Right lung (tissue), 5 donors: ENCODE measurements around the gene SUMO3. TPM values are rescaled to one million over a fixed set of nuclear protein-coding genes. Genes with fewer than 3 reads are reported as not detected.

ENCODE experiments used
- DNase-seq, 2 donors: peaks; one replicate each; pipeline ENCODE4 v3.0.0-alpha.2; 2013
- polyA plus RNA-seq, 5 donors: library from polyadenylated mRNA; unstranded; fragments of 120-200 nt; gene quantifications; one replicate each; pipeline versions ENCODE4 v1.2.1 to v1.2.3, GENCODE V29; 2013; ENCODE audit warnings: inconsistent platforms in 1 of 5, low replicate concordance in 1 of 5; ENCODE audit not compliant: insufficient read length in 5 of 5, insufficient read depth in 1 of 5

Gene SUMO3
- polyA plus RNA-seq, 5 donors = 116 to 138 (median 124) TPM

DNA sequence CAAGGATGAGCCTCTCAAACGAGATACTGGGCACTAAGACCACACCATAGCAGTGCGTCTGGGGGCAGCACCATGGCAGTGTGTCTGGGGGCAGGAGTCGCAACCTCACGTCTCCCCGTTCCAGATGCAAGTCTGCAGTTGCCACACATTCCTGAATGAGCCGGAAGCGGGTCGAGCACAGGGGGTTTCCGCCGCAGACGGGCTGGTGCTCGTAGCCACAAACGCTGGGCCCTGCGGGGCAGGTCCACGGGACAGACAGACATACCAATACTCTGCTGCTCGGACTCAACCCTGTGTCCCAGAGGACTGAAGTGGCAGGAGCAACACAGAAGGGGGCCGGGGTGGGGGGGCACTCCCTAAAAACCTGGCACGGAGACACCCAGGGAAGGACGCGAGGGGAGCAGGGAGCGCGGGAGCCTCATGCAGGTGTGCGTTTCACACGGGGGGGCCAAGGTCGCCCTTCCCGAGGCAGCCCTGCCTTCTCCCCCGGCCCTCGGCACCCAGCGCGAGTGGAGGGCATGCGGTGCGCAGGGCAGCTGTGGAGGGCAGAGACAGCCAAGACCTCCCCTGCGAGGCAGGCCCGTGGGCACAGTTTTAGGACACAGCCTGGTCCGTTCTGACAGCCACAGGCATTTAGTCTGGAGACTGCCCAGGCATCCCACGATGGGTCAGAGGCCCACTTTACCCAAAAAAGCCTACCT is 31.1 kb upstream of the SUMO3 start:
- no peak for DNase-seq

DNA sequence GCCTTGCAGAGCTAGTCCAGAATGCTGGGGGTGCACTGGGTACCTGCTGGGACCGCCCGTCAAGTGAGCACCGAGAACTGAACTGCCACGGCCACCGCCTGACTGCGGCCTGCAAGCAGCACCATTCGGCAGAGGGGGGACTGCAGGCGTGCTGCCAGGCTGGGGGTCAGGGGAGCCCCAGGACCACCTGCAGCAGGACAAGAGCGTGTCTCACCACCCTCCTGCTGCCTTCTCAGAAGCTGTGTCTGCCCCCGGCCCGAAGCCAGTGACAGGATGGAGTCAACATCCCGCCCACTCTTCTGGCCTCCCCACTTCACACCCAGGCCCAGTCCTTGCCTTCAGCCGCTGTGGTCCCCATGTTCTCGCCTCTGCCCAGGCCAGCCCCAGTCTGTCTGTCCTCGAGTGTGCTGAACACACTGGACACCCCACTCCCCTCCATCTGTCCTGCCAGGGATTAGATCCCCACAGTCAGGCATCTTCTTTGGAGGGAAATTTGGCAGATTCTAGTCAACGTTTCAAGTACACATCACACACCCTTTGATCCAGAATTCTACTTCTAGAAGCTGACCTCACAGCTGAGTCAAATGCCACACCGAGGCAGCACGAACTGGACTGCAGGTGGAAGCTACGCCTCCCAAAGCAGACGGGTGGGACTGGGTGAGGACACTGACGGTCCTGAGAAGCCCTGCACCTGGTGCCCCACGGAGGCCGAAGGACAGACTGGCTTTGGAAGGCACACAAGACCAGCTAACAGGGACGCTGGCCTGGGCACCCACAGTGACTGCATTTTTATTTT is 29.6 kb upstream of the SUMO3 start:
- DNase-seq = no peak

DNA sequence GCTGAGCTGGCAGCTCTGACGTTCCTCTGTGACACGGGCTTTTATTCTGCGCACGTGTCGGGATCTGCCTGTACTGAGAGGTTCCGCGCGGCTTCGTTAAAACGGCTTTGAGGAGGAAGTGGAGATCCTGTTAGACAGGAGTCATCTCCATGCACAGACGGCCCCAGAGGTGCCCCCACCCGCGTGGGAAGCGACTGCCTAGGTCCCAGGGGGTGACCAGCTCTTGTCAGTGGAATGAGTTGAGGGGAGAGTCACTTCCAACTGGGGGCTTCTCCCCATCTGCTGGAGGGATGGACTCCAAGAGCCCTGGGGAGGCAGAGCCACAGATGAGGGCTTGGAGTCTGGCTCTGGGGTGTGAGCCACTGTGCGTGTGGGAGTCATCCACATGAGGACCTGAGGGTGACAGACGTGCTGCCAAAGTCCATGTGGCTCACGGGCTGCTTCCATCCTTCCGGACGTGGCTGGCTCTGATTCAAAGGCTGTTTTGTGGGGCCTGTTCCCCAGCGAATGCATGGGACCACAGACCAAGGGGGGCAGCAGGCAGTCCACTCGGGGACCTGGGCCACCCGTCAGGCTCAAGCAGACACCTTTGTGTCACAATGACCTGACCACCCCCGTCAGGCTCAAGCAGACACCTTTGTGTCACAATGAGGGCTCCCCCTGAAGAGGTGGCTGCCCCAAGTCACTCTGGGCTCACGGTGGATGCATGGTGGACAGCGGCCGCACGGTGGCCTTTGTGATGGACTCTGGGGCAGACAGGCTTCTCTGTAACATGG is 28.8 kb upstream of the SUMO3 start:
- DNase-seq = peak in 1 of 2 donors; percentile 23

DNA sequence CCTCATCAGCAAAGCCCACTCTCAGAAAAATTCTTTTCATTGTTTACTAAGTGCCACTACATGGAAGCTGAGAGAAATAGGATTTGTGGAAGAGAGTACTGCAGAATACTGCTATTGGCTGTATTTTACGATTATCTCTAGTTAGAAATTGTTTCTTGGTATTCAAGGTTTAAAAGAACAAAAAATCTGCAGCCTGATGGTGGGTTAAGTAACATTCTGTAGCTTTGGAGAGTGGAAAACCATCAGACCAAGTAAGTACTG is 28.3 kb upstream of the SUMO3 start:
- peak in 1 of 2 donors; percentile 10 for DNase-seq

- peak; percentile 48 to 67 for DNase-seq
Observed at GRCh38 chr21:44845418-44846223, 27.8 kb upstream of the SUMO3 start.

DNA sequence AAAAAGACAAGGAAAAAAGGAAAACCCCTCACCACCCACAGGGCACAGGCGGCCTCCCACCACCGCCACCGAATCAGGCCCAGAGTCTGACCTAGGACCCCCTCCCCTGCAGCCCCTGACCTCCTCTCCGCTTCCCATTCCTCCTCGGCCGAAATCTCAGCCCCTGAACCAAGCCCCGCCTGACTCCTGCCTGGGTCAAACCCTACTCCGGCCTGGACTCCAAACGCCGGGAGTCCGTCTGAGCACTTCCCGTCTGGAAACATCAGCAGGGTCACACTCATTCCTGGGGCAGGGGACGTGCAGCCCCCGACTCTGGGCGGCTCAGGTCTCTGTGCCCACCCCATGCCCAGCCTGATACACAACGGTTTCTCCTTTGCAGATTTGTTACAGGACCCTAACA is 26.4 kb upstream of the SUMO3 start:
- DNase-seq = no peak

- no peak for DNase-seq
Observed at GRCh38 chr21:44842721-44843445, 25.0 kb upstream of the SUMO3 start.

DNA sequence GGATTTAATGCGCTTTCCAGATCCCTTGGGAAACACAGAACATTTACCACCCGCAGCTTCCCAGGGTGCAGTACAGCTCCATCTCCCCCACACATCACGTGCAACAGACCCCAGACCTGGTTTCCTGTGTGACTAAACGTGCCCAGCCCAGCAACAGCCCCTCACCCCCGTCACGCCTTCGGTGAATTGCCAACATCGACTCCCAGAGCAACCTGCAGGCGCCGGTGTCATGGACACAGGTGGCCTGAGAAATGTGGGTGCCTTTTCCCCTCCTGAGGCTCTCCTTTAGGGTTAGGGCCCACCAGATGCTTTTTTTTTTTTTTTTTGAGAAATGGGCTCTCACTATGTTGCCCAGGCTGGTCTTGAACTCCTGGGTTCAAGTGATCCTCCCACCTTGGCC is 24.2 kb upstream of the SUMO3 start:
- DNase-seq = no peak

GRCh38 chr21:44840771-44841170 is 22.9 kb upstream of the SUMO3 start:
- no peak for DNase-seq

GRCh38 chr21:44838951-44839350 is 21.1 kb upstream of the SUMO3 start:
- no peak for DNase-seq

DNA sequence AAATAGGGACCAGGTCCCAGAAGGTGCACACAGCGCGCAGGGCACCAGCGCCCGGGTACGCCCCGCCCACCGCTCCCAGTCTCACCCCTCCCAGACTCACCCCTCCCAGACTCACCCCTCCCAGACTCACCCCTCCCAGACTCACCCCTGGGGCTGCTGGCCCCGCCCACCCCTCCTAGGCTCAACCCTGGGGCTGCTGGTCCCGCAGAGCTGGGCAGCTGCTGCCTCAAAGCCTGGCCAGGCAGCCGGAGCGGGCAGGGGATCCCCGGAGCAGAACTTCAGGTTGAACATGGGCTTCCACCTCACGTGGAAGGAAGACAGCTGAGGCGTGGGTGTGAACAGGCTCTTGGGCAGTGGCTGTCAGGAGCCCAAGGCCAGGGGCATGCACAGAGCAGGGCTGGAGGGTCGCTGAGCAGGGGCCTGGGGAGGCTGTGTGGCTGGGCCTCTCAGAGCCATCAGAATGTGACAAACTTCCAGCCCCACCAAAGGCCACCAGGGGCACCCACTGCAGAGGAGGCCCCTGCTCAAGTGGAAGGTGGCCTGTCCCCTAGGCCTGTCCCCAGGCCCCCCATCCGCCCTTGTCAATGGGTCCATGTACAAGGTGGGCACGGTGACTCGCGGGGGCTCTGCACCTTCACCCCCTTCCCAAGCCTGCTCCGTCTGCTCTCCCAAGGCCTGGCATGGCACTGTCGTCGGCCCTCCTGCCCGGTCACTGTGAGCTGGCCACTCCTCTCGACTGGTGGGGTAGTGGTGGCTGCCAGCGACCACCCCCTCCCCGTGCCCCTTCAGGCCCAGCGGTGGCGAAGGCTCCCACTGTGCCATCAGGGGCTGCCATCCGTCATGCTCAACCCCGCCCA is 20.4 kb upstream of the SUMO3 start:
- no peak for DNase-seq

GRCh38 chr21:44837537-44837936 is 19.7 kb upstream of the SUMO3 start:
- DNase-seq = no peak

DNA sequence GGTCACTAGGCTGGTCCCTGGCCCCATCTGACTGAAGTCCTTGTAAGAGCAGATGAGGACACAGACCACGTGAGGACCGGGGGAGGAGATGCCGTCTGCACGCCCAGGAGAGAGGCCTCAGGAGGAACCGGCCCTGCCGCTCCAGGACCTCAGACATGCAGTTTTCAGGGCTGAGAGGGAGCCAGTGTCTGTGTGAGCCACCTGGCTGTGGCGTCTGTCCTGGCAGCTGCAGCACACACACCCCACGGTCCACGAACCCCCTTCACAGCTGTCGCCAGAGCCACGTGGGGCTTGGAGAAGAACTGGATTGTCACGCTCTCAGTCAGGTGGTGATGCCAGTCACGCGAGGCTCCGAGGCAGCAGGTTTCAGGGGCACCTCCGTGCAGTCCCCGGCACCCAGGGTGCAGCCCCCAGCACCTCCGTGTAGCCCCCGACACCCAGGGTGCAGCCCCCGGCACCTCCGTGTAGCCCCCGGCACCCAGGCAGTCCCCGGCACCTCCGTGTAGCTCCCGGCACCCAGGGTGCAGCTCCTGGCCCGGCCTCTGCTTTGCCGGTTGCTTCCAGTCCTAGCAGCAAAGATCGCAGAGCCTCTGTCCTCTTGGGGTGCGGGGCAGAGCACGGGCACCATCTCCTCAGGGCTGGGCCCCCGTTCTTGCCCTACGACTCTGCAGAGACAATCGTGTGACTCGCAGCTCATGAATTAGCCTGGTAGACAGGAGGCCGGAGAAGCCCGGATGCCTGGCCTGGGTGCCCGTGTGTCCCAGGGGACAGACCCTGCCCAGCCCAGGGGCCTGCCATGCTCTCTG is 19.0 kb upstream of the SUMO3 start:
- no peak for DNase-seq

- no peak for DNase-seq
Observed at GRCh38 chr21:44836349-44836665, 18.4 kb upstream of the SUMO3 start.

DNA sequence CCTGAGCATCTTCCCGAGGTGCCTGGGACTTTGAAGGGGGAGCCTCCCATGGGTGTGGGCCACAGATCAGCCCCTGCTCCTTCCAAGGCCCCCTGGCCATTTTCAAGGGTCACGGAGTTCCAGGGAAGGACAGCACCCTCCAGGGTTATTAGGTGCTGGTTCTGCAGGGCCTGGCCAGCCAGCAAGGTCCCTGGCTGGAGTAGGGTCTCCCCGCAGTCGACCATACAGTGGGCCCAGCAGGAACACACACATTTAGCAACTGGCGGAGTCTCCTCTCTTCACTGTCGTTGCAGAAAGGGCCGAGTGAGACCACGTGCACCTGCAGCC is 17.7 kb upstream of the SUMO3 start:
- DNase-seq = no peak

DNA sequence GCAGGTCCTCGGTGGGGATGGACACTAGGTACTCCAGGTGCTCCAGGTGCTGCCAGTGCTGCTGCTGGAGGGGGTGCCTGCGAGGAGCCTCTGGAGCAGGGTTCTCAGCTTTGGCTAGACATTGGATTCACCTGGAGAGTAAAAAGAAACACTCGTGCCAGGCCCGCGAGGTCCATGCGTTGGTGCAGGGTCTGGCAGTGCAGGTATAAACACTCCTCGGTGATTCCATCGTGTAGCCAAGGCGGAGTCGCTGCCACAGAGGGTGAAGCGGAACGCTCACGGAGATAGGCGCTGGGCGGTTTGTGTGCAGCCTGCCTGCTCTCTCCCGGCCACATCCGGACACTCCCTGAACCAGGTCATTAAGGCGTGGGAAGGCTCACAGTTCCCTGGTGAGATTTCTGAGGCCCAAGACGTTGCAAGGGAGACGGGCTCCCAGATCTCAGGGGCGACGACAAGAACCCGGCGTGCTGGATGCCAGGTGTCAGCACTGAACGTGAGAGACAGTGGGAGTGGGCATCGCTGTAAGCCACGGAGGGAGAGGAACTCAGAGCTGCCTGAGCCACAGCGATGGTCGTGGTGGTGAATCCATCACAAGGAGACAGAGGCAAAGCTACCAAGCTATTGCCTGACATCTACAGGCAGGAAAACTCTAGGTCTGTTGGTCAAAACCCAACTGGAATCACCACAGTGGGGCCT is 17.2 kb upstream of the SUMO3 start:
- DNase-seq = no peak

DNA sequence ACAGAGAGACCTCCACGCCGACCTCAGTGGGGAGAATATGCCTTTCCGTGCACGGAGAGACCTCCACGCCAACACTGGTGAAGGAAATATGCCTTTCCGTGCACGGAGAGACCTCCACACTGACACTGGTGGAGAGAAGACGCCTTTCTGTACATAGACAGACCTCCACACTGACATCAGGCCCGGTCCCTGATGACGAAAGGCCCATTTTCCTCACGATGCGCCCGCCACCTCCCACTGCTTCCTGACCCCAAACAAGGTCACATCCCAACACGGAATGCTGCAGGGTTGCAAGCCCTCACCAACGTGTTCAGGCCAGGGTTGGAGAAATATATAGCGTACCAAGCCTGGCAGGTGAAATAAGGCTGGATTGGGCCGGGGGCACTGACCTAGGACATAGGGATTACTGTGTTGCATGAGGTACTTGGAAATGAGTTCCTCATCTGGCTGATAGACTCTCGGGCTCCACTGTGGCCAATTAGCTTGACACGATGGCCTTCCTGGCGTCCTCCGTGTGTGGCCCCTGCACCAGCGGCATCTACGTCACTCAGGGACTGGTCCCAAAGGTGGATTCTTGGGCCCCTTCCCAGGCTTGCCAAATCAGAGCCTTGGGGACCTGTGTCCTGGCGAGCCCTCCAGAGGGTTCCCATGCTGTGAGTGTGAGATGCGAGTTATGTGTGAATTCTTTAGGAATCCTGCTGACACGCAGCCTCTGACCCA is 16.5 kb upstream of the SUMO3 start:
- DNase-seq = no peak

DNA sequence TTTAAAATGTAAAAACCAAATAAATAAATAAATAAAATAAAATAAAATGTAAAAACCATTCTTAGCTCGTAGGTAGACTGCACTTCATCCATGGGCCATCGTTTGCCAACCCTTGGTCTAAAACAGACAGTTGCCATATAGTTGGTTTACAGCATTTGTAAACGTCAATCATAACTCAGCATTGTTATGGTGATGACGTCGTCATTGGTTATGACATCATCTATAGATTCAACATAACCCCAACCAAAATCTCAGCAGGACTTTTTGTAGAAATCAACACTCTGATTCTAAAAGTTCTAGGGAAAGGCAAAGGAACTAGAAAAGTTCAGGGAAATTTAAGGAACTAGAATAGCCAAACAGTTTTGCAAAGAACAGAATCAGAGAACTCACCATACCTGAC is 15.8 kb upstream of the SUMO3 start:
- no peak for DNase-seq
